Peyer's patch (tissue), 4 donors: ENCODE measurements around the gene ERC1.

Experiments
- POLR2A ChIP-seq, 2 donors: fragments of 450-650 bp; IDR thresholded peaks; one replicate each; pipeline ENCODE4 v1.5.1; 2017; ENCODE audit warnings: antibody characterized with exemption in 2 of 2, mild to moderate bottlenecking in 2 of 2, moderate library complexity in 2 of 2
- TF ChIP-seq, protein P1 (sequence below), 6 experiments: fragments of 450-650 bp in 4 of 6; fragments of 200-600 bp in 2 of 6; sonication (generic) in 1 of 6; IDR thresholded peaks; one replicate each; pipeline ENCODE4 v1.5.1; 2017 to 2019; ENCODE audit warnings: antibody characterized with exemption in 6 of 6, mild to moderate bottlenecking in 3 of 6, moderate library complexity in 1 of 6

DNA sequence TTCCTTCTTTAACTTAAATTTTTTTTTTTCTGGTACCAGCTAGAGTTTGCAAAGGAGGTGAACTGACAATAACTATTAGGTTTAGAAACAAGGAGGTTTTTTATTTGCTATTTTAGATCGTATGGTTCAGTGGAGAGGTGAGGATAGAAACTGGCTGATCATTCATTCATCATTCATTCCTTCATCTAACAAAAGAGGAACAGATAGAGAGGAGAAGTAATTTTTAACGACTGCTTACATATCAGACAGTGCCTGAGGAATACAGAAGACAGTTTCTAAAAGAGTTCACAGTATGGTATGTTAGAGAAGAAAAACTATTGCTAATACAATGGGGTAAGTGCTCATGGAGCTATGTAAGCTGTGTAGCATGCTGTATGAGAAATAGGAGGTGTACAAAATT, 111.1 kb downstream of the ERC1 start:
- TF ChIP-seq, protein P1, sequence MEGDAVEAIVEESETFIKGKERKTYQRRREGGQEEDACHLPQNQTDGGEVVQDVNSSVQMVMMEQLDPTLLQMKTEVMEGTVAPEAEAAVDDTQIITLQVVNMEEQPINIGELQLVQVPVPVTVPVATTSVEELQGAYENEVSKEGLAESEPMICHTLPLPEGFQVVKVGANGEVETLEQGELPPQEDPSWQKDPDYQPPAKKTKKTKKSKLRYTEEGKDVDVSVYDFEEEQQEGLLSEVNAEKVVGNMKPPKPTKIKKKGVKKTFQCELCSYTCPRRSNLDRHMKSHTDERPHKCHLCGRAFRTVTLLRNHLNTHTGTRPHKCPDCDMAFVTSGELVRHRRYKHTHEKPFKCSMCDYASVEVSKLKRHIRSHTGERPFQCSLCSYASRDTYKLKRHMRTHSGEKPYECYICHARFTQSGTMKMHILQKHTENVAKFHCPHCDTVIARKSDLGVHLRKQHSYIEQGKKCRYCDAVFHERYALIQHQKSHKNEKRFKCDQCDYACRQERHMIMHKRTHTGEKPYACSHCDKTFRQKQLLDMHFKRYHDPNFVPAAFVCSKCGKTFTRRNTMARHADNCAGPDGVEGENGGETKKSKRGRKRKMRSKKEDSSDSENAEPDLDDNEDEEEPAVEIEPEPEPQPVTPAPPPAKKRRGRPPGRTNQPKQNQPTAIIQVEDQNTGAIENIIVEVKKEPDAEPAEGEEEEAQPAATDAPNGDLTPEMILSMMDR (IDR thresholded peaks at IDR 0.05): no peak
- TF ChIP-seq POLR2A (IDR thresholded peaks at IDR 0.05): no peak
